HG03558 (cell line): ENCODE data around the gene PDGFA.
"Not testable (repeated sequence)": the region's sequence is repeated elsewhere in the genome, so short reads cannot be mapped to it uniquely, and the experiment has no call there.

Experiments
- ATAC-seq: cut with Tn5 transposase; IDR thresholded peaks from one replicate; pipeline ENCODE4 v1.9.1; 2021; ENCODE audit warnings: moderate number of reproducible peaks; ENCODE audit not compliant: unreplicated experiment; ENCODE audit errors: extremely low read depth

PDGFA gene

GRCh38 chr7:552868-553635, 33.4 kb upstream of the PDGFA start:
- ATAC-seq: no peak

DNA sequence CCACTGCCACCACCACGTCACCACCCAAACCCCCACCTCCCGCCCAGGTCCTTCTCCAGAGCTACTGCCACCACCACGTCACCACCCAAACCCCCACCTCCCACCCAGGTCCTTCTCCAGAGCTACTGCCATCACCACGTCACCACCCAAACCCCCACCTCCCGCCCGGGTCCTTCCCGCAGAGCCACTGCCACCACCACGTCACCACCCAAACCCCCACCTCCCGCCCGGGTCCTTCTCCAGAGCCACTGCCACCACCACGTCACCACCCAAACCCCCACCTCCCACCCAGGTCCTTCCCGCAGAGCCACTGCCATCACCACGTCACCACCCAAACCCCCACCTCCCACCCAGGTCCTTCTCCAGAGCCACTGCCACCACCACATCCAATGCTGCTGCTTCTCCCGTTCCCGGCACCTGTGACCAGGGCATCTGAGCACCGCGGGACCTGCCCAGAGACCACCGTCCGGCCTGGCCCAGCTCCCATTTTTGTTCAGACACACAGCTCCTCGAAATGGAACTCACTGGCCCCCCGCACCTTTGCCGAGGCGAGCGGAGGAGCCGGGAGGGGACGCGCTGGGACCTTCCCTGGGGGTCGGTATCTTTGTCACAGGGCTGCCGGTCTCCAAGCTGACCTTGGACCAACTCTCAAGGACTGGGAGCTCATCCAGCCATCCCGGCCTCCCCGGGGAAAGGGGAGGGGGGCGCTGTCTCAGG, 32.7 kb upstream of the PDGFA start:
- not testable (repeated sequence) for ATAC-seq

DNA sequence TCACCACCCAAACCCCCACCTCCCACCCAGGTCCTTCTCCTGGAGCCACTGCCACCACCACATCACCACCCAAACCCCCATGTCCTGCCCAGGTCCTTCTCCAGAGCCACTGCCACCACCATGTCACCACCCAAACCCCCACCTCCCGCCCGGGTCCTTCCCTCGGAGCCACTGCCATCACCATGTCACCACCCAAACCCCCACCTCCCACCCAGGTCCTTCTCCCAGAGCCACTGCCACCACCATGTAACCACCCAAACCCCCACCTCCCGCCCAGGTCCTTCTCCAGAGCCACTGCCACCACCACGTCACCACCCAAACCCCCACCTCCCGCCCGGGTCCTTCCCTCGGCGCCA, 31.9 kb upstream of the PDGFA start:
- ATAC-seq: not testable (repeated sequence)

- ATAC-seq: no peak
Measured at GRCh38 chr7:550881-551614, 31.4 kb upstream of the PDGFA start.

DNA sequence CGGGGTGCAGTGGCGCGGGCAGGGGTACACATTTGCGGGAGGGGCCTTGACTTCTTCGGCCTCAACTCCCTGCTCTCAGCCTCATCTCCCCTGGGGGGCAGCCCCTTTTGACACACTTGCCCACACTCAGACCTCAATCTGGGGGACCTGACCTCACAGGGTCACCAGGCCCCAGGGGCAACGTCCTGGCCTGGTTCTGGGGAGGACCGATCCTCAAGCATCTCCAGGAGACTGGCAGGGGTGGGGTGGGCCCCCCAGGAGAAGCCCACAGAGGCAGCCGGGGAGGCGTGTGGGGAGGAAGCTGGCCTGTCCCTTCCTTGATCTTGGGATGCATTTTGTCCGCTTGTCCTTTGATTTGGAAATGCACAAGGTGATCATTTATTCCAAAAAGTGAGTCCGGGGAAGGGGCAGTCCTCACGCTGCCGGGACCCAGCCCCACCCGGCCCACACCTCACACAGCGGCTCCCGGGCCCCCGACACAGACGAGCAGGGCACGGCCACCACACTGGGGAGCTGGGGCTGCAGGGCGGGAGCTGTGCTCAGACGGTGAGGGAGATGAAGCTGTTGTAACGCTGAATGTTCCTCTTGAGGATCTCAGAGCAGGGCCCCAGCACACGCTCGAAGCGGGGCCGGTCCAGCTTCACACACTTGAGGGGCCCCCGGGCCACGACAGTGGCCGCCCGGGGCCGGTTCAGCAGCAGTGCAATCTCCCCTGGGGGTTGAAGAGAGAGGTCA, 30.4 kb upstream of the PDGFA start:
- ATAC-seq: no peak

DNA sequence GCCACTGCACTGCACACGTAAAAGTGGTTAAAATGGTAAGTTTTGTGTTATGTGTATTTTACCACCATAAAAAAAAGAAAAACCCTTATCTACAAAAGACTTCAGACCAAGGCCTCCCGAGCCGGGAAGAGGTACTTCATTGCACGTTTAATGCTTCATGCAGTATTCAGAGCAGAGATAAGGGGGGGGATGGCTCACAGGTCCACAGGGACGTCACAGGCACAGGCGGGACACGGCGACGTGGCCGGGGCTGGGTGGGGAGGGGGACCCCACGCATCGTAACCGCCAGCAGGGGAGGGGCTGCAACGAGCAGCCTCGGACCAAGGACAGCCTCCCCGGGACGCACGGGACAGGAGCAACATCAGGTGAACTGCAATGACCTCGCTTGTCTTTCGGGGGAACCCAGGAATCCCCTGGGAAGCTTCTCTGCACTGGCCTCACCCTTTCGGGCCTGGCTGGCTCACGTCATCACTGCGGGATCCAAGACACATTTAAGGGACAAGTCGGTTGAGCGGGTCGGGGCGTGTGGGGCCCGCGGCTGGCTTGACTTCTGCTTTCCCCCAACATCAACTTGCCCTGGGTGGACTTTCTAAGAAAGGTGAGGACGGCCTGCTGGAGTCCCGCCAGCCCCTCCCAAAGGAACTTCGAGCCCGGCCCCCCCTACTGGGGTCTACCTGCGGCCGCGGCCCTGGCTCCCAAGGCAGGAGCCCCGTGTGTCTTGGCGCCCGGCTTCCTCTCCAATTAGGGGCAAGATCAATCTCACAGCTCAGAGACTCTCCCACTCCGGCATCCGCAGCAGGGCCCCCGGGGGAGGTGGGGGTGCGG, 29.6 kb upstream of the PDGFA start:
- no peak for ATAC-seq

- no peak for ATAC-seq
Measured at GRCh38 chr7:548401-548800, 28.8 kb upstream of the PDGFA start.

DNA sequence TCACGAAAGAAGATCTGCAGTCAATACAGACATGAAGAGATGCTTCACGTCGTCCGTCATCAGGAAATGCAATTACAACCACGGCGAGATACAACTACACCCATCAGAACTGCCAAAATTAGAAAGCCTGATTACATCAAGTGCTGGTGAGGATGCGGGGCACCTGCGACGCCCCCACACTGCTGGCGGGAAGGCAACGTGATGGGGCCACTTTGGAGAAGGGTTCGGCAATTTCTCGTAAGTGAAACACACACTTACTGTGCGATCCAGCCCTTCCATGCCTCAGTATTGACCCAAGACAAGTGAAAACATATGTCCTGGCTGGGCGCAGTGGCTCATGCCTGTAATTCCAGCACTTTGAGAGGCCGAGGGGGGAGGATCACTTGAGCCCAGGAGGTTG, 25.8 kb upstream of the PDGFA start:
- no peak for ATAC-seq

DNA sequence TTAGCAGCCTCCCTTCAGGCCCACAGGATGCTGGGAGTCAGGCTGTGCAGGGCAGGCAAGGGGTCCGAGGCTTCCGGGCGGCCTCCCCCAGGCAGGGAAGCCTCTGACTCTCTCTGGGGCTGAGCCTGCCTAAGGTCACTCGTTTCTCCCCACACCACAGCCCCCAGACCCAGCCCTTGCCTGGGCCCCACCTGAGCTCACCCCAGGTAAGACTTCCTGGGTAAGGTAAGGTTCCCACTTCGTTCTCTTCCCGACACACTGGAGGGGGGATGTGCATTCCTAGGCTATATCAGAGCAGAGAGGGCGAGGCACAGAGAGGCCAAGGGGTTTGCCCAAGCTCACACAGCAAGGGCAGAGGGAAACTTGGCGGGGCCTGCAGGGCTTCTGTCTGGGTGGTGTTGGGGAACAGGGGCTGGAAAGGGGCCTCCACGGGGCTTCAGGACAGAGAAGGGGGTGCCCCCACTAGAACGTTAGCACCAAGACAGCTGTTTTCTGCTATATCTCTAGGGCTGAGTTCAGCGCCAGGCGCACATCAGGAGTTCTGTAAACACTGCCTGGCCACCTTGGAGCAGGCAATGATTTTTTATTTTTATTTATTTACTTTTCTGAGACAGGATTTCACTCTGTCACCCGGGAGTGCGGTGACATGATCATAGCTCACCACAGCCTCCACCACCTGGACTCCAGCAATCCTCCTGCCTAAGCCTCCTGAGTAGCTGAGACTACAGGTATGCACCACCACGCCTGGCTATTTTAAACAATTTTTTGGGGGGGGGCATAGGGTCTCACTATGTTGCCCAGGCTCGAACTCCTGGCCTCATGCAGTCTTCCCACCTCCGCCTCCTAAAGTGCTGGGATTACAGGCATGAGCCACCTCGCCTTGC, 24.9 kb upstream of the PDGFA start:
- ATAC-seq: no peak

- no peak for ATAC-seq
Measured at GRCh38 chr7:543501-544337, 24.1 kb upstream of the PDGFA start.

DNA sequence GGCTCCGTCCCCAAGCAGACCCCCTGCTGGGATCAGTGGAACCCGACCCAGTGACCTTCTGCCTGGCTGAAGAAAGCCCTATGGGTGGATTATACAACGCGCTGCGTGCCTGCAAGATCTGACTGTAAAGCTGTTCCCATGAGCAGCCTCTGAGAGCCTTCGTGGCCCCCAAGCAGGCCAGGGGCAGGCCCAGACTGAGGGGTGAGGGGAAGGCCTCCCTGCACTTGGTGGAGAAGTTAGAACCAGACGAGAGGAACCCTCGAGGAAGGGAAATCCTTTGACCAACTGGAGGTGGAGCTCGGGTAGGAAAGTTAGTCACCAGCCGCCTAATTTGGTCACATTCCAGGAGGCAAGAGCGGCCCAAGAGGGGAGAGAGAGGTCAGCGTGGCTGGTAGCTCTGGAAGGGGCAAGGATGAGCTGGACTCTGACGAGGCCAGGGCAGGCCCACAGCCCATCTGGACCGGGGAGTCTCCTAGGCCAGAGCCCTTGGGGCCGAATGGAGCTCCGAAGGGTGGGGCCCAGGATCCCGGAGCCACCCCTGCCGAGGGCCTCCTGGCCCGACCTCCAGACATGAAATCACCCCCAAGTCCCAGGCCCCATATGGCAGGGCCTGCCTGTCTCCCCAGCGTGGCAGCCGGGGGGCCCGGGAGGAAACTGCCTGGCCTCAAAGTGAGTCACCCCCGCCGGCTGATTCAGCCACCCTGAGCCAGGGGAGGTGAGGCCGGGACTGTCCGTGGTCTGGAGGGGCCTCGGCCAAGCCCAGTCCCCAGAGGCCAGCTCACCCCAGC, 23.3 kb upstream of the PDGFA start:
- ATAC-seq: no peak

GRCh38 chr7:542131-542712, 22.6 kb upstream of the PDGFA start:
- no peak for ATAC-seq

DNA sequence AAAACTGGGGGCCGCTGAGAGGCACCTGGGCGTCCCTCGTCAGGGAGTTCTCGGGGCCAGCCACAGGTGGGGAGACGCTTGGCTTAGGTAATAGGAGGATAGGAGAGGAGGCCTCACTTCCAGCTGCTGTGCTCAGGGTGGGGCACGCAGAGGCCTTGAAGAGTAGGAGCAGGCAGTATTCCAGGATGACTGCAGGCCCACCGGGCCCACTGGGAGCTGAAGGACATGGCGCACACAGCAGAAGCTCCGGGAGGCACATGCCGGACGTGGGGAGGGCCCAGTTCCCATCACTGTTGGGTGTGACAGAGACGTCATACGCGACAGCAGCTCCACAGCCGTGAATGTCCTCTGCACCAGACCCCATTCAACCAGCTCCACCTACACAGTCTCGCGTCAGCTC, 22.0 kb upstream of the PDGFA start:
- ATAC-seq: no peak

GRCh38 chr7:540997-541396, 21.4 kb upstream of the PDGFA start:
- no peak for ATAC-seq

DNA sequence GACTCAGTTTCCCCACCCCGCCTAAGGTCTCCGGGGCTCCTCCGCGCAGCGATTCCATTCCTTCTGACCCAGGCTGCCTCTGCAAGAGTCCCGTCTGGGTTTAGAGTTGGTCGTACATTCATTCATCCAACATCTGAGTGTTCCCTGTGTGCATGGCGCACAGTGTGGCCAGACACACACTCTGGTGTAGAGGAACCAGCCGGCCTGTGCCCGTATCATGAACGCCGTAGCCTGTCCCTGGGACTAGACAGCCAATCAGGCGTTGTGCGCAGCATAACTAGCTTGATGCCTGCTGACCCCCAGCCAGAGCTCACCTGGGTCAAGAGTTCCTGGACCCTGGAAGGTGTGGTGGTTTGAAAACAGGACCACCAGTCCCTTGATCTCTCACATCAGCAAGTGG, 20.9 kb upstream of the PDGFA start:
- ATAC-seq: no peak

- ATAC-seq: no peak
Measured at GRCh38 chr7:539731-540411, 20.2 kb upstream of the PDGFA start.
